ENCODE data around the gene PSME2.
A peak's percentile ranks its signal among the peaks of the same experiment; 100 is the strongest.

Gene PSME2

GRCh38 chr14:24100197-24100981 lies 46.0 kb downstream of the PSME2 start:
- CTCF ChIA-PET, result interaction anchor here (1.2 to 12.8 kb wide), 4 partner anchors 9 to 42 kb away, joined by 5 to 536 read pairs (median 12); no protein-coding TSS in a partner anchor
- DNase-seq (ENCODE audit: low read depth, low spot score), result no peak
- H3K4me3 ChIP-seq (ENCODE audit: low read depth, low read length), result no peak overlapping the region
- POLR2A ChIA-PET, result interaction anchor here (1.9 kb wide), 1 partner anchor 14 kb away, joined by 5 read pairs; the partner anchor contains the start of genes DCAF11 and NRL
- no peak for TF ChIP-seq CTCF (IDR thresholded peaks at IDR 0.05; ENCODE audit: insufficient read depth, low read length, missing control alignments)

- DNase-seq (ENCODE audit: low read depth, low spot score), result no peak
- ChIA-PET POLR2A (no interaction called here), CTCF (interaction anchor here (1.2 to 12.8 kb wide), 3 partner anchors 8 to 39 kb away, joined by 14 to 536 read pairs (median 164); no protein-coding TSS in a partner anchor)
- H3K4me3 ChIP-seq (ENCODE audit: low read depth, low read length), result no peak overlapping the region
- TF ChIP-seq CTCF (IDR thresholded peaks at IDR 0.05; ENCODE audit: insufficient read depth, low read length, missing control alignments), result no peak
Measured at GRCh38 chr14:24098927-24099813, 47.2 kb downstream of the PSME2 start.

- no peak for DNase-seq (ENCODE audit: low read depth, low spot score)
- ChIA-PET CTCF (interaction anchor here (0.6 to 12.8 kb wide), 5 partner anchors 9 to 210 kb away, joined by 3 to 536 read pairs (median 3); partner anchors contain the start of genes CHMP4A and CIDEB), POLR2A (no interaction called here)
- H3K4me3 ChIP-seq (ENCODE audit: low read depth, low read length), result no peak overlapping the region
- TF ChIP-seq CTCF (IDR thresholded peaks at IDR 0.05; ENCODE audit: insufficient read depth, low read length, missing control alignments), result no peak
Measured at GRCh38 chr14:24098229-24098926, 48.0 kb downstream of the PSME2 start.

- POLR2A ChIA-PET, result interaction anchor here (0.7 to 0.9 kb wide), 2 partner anchors 9 to 12 kb away, joined by 3 to 4 read pairs; no protein-coding TSS in a partner anchor
- no peak for DNase-seq (ENCODE audit: low read depth, low spot score)
- no peak for TF ChIP-seq CTCF (IDR thresholded peaks at IDR 0.05; ENCODE audit: insufficient read depth, low read length, missing control alignments)
- no peak overlapping the region for H3K4me3 ChIP-seq (ENCODE audit: low read depth, low read length)
- CTCF ChIA-PET, result interaction anchor here (0.7 to 12.8 kb wide), 6 partner anchors 10 to 64 kb away, joined by 3 to 536 read pairs (median 10); partner anchors contain the start of genes IRF9 and PSME2
Measured at GRCh38 chr14:24096545-24097181, 49.7 kb downstream of the PSME2 start.

- no peak for DNase-seq (ENCODE audit: low read depth, low spot score)
- CTCF ChIA-PET, result interaction anchor here (0.8 to 12.8 kb wide), 11 partner anchors 9 to 213 kb away, joined by 3 to 536 read pairs (median 4); partner anchors contain the start of genes CIDEB, IRF9, PSME2 and TINF2
- POLR2A ChIA-PET, result interaction anchor here (0.9 to 3.6 kb wide), 9 partner anchors 8 to 65 kb away, joined by 3 to 44 read pairs (median 13); partner anchors contain the start of genes DCAF11, EMC9, IRF9 and NRL
Measured at GRCh38 chr14:24095271-24096068, 50.9 kb downstream of the PSME2 start.

More at GRCh38 chr14:24095271-24096068, 50.9 kb downstream of the PSME2 start:
- TF ChIP-seq CTCF (IDR thresholded peaks at IDR 0.05; ENCODE audit: insufficient read depth, low read length, missing control alignments), result no peak
- peak overlapping the region; percentile 87 for H3K4me3 ChIP-seq (ENCODE audit: low read depth, low read length)

Measured in AG04449 (cell line).